IPS-18a (cell line): ENCODE results near the gene UBE2J2.
"Not testable (repeated sequence)": the region's sequence is repeated elsewhere in the genome, so short reads cannot be mapped to it uniquely, and the experiment has no call there.

Experiments used
- H3K27ac ChIP-seq: one replicate; pipeline ENCODE4 v1.5.1; 2013; ENCODE audit warnings: low read length
- H3K27me3 ChIP-seq: one replicate; pipeline ENCODE4 v1.6.1; 2013; ENCODE audit warnings: mild to moderate bottlenecking, low read length; ENCODE audit not compliant: control insufficient read depth, insufficient read depth
- H3K36me3 ChIP-seq: one replicate; pipeline ENCODE4 v1.6.1; 2013; ENCODE audit warnings: low read depth, low read length; ENCODE audit not compliant: control insufficient read depth
- H3K4me1 ChIP-seq: one replicate; pipeline ENCODE4 v1.6.1; 2013; ENCODE audit warnings: low read depth, low read length; ENCODE audit not compliant: control insufficient read depth
- H3K4me3 ChIP-seq: one replicate; pipeline ENCODE4 v1.5.1; 2013; ENCODE audit warnings: low read length
- H3K9ac ChIP-seq: one replicate; pipeline ENCODE4 v1.6.1; 2013; ENCODE audit warnings: mild to moderate bottlenecking, low read length, moderate library complexity
- H3K9me3 ChIP-seq: one replicate; pipeline ENCODE4 v1.6.1; 2013; ENCODE audit warnings: low read depth, low read length; ENCODE audit not compliant: control insufficient read depth

Gene UBE2J2

GRCh38 chr1:1255078-1255477 lies 18.6 kb downstream of the UBE2J2 start:
- H3K27ac ChIP-seq = no peak overlapping the region
- H3K27me3 ChIP-seq = no peaks in the 10 kb centered on the region
- peaks cover 19% of the 10 kb centered on the region for H3K36me3 ChIP-seq
- H3K9ac ChIP-seq = no peak overlapping the region
- no peak overlapping the region for H3K4me3 ChIP-seq
- H3K9me3 ChIP-seq = no peaks in the 10 kb centered on the region
- peaks cover 6% of the 10 kb centered on the region for H3K4me1 ChIP-seq

GRCh38 chr1:1254667-1254998 lies 19.0 kb downstream of the UBE2J2 start:
- peaks cover 16% of the 10 kb centered on the region for H3K36me3 ChIP-seq
- H3K27me3 ChIP-seq = no peaks in the 10 kb centered on the region
- H3K9ac ChIP-seq = no peak overlapping the region
- no peaks in the 10 kb centered on the region for H3K9me3 ChIP-seq
- H3K4me1 ChIP-seq = peaks cover 6% of the 10 kb centered on the region
- H3K27ac ChIP-seq = no peak overlapping the region
- H3K4me3 ChIP-seq = no peak overlapping the region

GRCh38 chr1:1253972-1254666 lies 19.5 kb downstream of the UBE2J2 start:
- Histone ChIP-seq H3K9me3 (no peaks in the 10 kb centered on the region), H3K4me1 (peaks cover 6% of the 10 kb centered on the region), H3K27ac (no peak overlapping the region), H3K9ac (no peak overlapping the region), H3K27me3 (no peaks in the 10 kb centered on the region), H3K36me3 (peaks cover 14% of the 10 kb centered on the region), H3K4me3 (no peak overlapping the region)

- peaks cover 10% of the 10 kb centered on the region for H3K36me3 ChIP-seq
- H3K27ac ChIP-seq = no peak overlapping the region
- peaks cover 2% of the 10 kb centered on the region for H3K27me3 ChIP-seq
- peaks cover 6% of the 10 kb centered on the region for H3K4me1 ChIP-seq
- H3K9ac ChIP-seq = no peak overlapping the region
- H3K4me3 ChIP-seq = no peak overlapping the region
- H3K9me3 ChIP-seq = no peaks in the 10 kb centered on the region
These were observed 20.3 kb downstream of the UBE2J2 start for GRCh38 chr1:1253314-1253713.

GRCh38 chr1:1250786-1251284 lies 22.8 kb downstream of the UBE2J2 start:
- no peaks in the 10 kb centered on the region for H3K4me1 ChIP-seq

GRCh38 chr1:1248009-1248913 lies 25.4 kb downstream of the UBE2J2 start:
- not testable (repeated sequence) for H3K4me1 ChIP-seq, H3K27ac ChIP-seq, H3K9me3 ChIP-seq, H3K4me3 ChIP-seq, H3K36me3 ChIP-seq, H3K9ac ChIP-seq
- H3K27me3 ChIP-seq = peaks cover 29% of the 10 kb centered on the region

More at GRCh38 chr1:1250786-1251284, 22.8 kb downstream of the UBE2J2 start:
- H3K27me3 ChIP-seq = peaks cover 26% of the 10 kb centered on the region
- H3K36me3 ChIP-seq = peaks cover 6% of the 10 kb centered on the region
- H3K27ac ChIP-seq = no peak overlapping the region
- H3K9ac ChIP-seq = no peak overlapping the region
- no peaks in the 10 kb centered on the region for H3K9me3 ChIP-seq
- H3K4me3 ChIP-seq = no peak overlapping the region

- H3K9me3 ChIP-seq = no peaks in the 10 kb centered on the region
- H3K4me3 ChIP-seq = no peak overlapping the region
- H3K27me3 ChIP-seq = peaks cover 29% of the 10 kb centered on the region
- H3K27ac ChIP-seq = no peak overlapping the region
- no peaks in the 10 kb centered on the region for H3K36me3 ChIP-seq
- H3K9ac ChIP-seq = no peak overlapping the region
- H3K4me1 ChIP-seq = no peaks in the 10 kb centered on the region
These were observed 26.2 kb downstream of the UBE2J2 start for GRCh38 chr1:1247341-1247913.

GRCh38 chr1:1246577-1247340 lies 26.9 kb downstream of the UBE2J2 start, which contains the start of gene C1QTNF12:
TSS of gene C1QTNF12 (minus strand) at chr1:1246722. CDS start at chr1:1246690, 32 bp downstream.
- no peak within 1 kb of the TSS for H3K9ac ChIP-seq
- no peaks in the 10 kb centered on the region for H3K36me3 ChIP-seq
- no peaks in the 10 kb centered on the region for H3K4me1 ChIP-seq
- no peak within 1 kb of the TSS for H3K4me3 ChIP-seq
- H3K27ac ChIP-seq = no peak within 1 kb of the TSS
- H3K27me3 ChIP-seq = peaks cover 29% of the 10 kb centered on the region
- H3K9me3 ChIP-seq = no peaks in the 10 kb centered on the region

GRCh38 chr1:1245817-1246576 lies 27.7 kb downstream of the UBE2J2 start:
- Histone ChIP-seq H3K9ac (no peak overlapping the region), H3K36me3 (no peaks in the 10 kb centered on the region), H3K27me3 (peaks cover 29% of the 10 kb centered on the region), H3K9me3 (no peaks in the 10 kb centered on the region), H3K27ac (no peak overlapping the region), H3K4me1 (no peaks in the 10 kb centered on the region), H3K4me3 (no peak overlapping the region)

- Histone ChIP-seq H3K4me1 (no peaks in the 10 kb centered on the region), H3K36me3 (no peaks in the 10 kb centered on the region), H3K9ac (no peak overlapping the region), H3K9me3 (no peaks in the 10 kb centered on the region), H3K27me3 (peaks cover 29% of the 10 kb centered on the region), H3K4me3 (no peak overlapping the region), H3K27ac (no peak overlapping the region)
These were observed 28.4 kb downstream of the UBE2J2 start for GRCh38 chr1:1245178-1245816.
